ENCODE measurements around the gene P3H2.

DNA sequence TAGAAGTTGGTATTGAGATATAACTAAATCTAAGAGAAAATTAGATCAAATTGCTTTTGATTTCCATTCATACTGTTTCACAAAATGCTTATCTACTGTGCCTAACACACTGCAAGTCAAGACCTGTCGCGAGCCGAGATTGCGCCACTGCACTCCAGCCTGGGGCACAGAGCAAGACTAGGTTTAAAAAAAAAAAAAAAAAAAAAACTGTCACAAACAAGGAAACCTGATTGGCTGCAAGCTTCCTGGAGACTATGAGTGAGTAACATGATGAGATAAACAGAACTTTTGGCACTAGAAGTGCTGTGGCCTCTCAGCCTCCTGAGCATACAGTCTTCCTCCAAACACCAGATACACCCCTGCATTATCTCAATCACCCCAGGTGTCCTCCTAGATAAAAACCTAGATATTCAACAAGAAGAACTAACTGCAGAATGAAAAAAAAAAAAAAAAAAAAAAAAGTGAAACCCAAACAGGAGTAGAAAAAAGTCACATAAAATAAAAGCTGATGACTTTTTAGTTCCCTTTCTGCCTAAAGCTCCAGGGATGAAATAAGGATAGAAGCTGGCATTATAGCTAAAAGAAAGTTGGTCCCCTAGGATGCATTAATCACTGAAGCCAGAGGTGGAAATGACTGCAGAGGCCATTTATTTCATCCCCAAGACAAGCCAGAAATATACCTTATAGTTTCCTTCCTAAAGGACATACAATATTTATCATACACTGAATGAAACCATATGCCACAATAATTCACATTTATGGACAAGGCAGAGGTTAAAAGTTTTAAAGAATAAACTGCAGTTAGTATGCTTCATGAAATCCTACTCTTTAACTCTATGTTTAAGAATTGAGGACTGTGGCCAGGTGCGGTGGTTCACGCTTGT lies 82.4 kb downstream of the P3H2 start:
- TF ChIP-seq CTCF (IDR thresholded peaks at IDR 0.05) (no peak), EZH2 (IDR thresholded peaks at IDR 0.05; ENCODE audit: borderline replicate concordance, insufficient read depth, low read depth, low read length, poor library complexity, severe bottlenecking) (no peak)

Data from B cell (primary cell).